DMS114 treated with DMSO at 0.1 percent for 48 hours (cell line): ENCODE measurements around the gene ACADL.
A peak's percentile ranks its signal among the peaks of the same experiment; 100 is the strongest.

ENCODE experiments used
- DNase-seq: peaks from one replicate; lab custom pipeline; 2025; ENCODE audit not compliant: unreplicated experiment; lab: John Stamatoyannopoulos, UW

ACADL gene

GRCh38 chr2:210170446-210171303 lies 54.6 kb downstream of the ACADL start:
- peak; percentile 79 for DNase-seq

GRCh38 chr2:210170196-210170445 lies 55.1 kb downstream of the ACADL start:
- no peak for DNase-seq

DNA sequence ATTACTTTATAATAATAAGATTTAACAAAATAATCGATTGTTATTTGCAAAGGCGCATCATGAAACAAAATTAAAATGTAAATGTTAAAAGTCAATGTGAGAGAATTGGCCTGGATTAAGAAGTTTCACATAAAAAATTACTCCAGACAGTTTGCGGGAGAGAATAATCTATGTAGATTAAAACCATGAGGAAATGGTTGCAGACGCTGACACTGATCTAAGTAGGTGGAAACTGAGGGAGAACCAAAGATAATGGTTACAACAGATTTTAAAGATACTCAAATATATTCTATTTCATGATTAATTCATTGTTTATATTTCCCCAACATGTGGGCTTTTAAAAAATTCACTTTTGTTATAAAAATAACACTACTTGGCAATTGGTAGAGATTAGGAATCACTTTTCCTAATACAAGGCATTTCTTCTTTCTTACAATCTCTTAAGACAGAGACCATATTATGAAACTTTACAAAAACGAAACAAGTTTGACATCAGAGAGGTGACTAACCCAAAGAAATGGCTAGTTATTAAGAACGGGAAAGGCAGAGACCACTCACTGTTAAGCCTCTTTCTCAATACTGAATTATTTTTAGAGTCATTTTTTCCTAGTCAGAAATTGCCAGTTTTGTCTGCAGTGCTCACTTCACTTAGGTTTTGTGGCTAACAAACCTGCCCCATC lies 55.6 kb downstream of the ACADL start:
- no peak for DNase-seq

GRCh38 chr2:210167227-210167626 lies 58.0 kb downstream of the ACADL start:
- DNase-seq = no peak

DNA sequence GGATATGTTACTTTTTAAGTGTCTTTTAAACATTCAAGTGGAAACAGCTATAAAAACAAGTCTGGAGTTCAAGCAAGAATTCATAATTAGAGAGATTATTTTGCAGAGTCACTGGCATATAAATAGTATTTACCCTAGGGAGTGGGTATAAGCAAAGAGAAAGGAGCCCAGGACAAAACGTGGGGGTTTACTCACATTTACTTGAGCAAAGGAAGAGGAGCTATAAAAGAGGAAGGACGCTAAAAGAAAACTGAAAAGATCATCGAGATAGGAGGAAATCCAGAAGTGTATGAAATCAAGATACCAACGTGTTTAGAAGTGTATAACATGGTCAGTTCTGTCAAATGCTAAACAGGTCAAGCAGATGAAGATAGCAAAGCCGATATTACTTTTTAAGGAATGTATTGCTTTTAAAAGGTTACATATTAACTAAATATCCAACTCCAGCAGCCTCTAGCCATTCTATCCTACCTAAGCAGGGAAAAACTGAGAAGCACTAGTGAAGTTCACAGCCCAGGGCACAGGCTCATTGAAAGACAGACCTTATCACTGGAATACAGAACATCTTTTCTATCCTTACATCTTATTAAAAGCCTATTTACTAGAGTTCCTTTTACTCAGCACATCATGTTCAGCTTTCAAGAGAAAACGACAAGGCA lies 62.7 kb downstream of the ACADL start:
- DNase-seq = no peak

DNA sequence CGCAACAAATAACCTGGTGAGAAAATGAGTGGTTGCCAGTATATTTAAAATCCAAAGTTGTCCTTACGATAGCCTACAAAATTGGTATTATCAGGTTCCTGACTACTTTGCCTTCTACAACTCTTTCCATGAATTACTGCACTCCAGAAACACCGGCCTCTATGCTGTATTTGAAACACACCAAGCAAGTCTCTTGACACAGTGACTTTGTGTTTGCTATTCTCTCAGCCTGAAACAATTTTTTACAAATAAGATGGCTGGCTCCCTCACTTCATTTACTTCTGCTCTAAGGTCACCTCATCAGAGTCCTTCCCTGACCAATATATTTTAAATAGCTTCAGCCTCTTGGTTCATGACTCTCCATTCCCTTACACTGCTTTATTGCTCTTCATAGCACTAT lies 66.2 kb downstream of the ACADL start:
- DNase-seq = no peak

GRCh38 chr2:210158236-210158635 lies 67.0 kb downstream of the ACADL start:
- no peak for DNase-seq

DNA sequence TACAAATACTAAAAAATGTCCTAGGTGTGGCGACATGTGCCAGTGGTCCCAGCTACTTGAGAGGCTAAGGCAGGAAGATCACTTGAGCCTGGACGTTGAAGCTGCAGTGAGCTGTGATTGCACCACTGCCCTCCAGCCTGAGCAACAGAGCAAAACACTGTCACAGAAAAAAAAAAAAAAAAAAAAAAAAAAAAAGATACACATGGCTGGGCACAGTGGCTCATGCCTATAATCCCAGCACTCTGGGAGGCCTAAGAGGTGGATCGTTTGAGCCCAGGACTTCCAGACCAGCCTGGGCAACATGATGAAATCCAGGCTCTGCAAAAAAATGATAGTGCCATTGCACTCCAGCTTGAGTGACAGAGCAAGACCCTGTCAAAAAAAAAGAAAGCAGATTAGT lies 67.7 kb downstream of the ACADL start:
- no peak for DNase-seq

GRCh38 chr2:210147614-210148013 lies 77.6 kb downstream of the ACADL start:
- no peak for DNase-seq
